Liver (tissue), 9 donors: ENCODE measurements around the gene IFNA5. TPM values are rescaled to one million over a fixed set of nuclear protein-coding genes. Genes with fewer than 3 reads are reported as not detected.

ENCODE experiments used
- DNase-seq: peaks from one replicate; pipeline ENCODE4 v3.0.0-alpha.2; 2017; ENCODE audit warnings: low spot score
- H3K27ac ChIP-seq, 2 donors: one replicate each; pipeline ENCODE4 v1.7.0; 2013; ENCODE audit warnings: inconsistent platforms in 2 of 2, low read length in 2 of 2, control low read depth in 1 of 2, low read depth in 1 of 2, mild to moderate bottlenecking in 1 of 2
- H3K27me3 ChIP-seq, 4 donors: one replicate each; pipeline versions ENCODE4 v1.6.1 to v1.7.0; 2013; ENCODE audit warnings: low read length in 3 of 4, inconsistent platforms in 1 of 4, mild to moderate bottlenecking in 1 of 4, moderate library complexity in 1 of 4; ENCODE audit not compliant: control insufficient read depth in 4 of 4, insufficient read depth in 4 of 4
- H3K36me3 ChIP-seq, 4 donors: one replicate each; pipeline versions ENCODE4 v1.6.1 to v1.7.0; 2013; ENCODE audit warnings: low read length in 3 of 4, mild to moderate bottlenecking in 3 of 4, low read depth in 1 of 4, moderate library complexity in 1 of 4; ENCODE audit not compliant: control insufficient read depth in 4 of 4, insufficient read depth in 3 of 4
- H3K4me1 ChIP-seq, 4 donors: one replicate each; pipeline versions ENCODE4 v1.6.1 to v1.7.0; 2013; ENCODE audit warnings: low read length in 3 of 4, mild to moderate bottlenecking in 3 of 4, moderate library complexity in 1 of 4; ENCODE audit not compliant: control insufficient read depth in 4 of 4, insufficient read depth in 4 of 4
- H3K4me3 ChIP-seq, 3 donors: one replicate each; pipeline versions ENCODE4 v1.6.1 to v1.7.0; 2013; ENCODE audit warnings: low read length in 3 of 3, control low read depth in 1 of 3, low read depth in 1 of 3, mild to moderate bottlenecking in 1 of 3
- H3K9ac ChIP-seq, 2 donors: one replicate each; pipeline ENCODE4 v1.7.0; 2013; ENCODE audit warnings: low read length in 2 of 2, mild to moderate bottlenecking in 2 of 2, moderate library complexity in 2 of 2, control low read depth in 1 of 2, low read depth in 1 of 2
- H3K9me3 ChIP-seq, 4 donors: one replicate each; pipeline versions ENCODE4 v1.6.1 to v1.7.0; 2013; ENCODE audit warnings: low read length in 3 of 4; ENCODE audit not compliant: control insufficient read depth in 4 of 4
- ATF3 ChIP-seq: IDR thresholded peaks from 2 replicates; pipeline ENCODE4 v1.6.1; 2016; ENCODE audit warnings: antibody characterized with exemption
- CTCF ChIP-seq: fragments of 150-350 bp; IDR thresholded peaks from 2 replicates; pipeline ENCODE4 v1.5.1; 2017; ENCODE audit warnings: improper control_type of control experiment, low read depth, low read length; ENCODE audit not compliant: missing input control
- EGR1 ChIP-seq, 2 donors: IDR thresholded peaks; 2 replicates each; pipeline ENCODE4 v1.6.1; 2016 to 2018; ENCODE audit warnings: antibody characterized with exemption in 2 of 2, low read depth in 2 of 2
- FOXA1 ChIP-seq: IDR thresholded peaks from 2 replicates; pipeline ENCODE4 v1.6.1; 2016; ENCODE audit warnings: antibody characterized with exemption
- FOXA2 ChIP-seq: IDR thresholded peaks from 2 replicates; pipeline ENCODE4 v1.6.1; 2016; ENCODE audit warnings: antibody characterized with exemption
- GABPA ChIP-seq, 2 donors: IDR thresholded peaks in 1 of 2; conservative IDR thresholded peaks in 1 of 2; 2 replicates each; pipeline ENCODE4 v1.6.1; 2016; ENCODE audit warnings: antibody characterized with exemption in 2 of 2, mild to moderate bottlenecking in 1 of 2, moderate library complexity in 1 of 2
- HNF4A ChIP-seq, 2 donors: conservative IDR thresholded peaks; 2 replicates each; pipeline ENCODE4 v1.6.1; 2016; ENCODE audit warnings: antibody characterized with exemption in 2 of 2, mild to moderate bottlenecking in 2 of 2
- HNF4G ChIP-seq: IDR thresholded peaks from 2 replicates; pipeline ENCODE4 v1.6.1; 2016; ENCODE audit warnings: antibody characterized with exemption
- JUND ChIP-seq, 2 donors: IDR thresholded peaks; 2 replicates each; pipeline ENCODE4 v1.6.1; 2016; ENCODE audit warnings: antibody characterized with exemption in 2 of 2
- NR2F2 ChIP-seq: IDR thresholded peaks from 2 replicates; pipeline ENCODE4 v1.6.1; 2016; ENCODE audit warnings: antibody characterized with exemption
- RAD21 ChIP-seq, 2 donors: IDR thresholded peaks; 2 replicates each; pipeline ENCODE4 v1.6.1; 2016; ENCODE audit warnings: antibody characterized with exemption in 2 of 2, mild to moderate bottlenecking in 2 of 2
- REST ChIP-seq: IDR thresholded peaks from 2 replicates; pipeline ENCODE4 v1.6.1; 2016; ENCODE audit warnings: antibody characterized with exemption, mild to moderate bottlenecking
- RXRA ChIP-seq, 2 donors: IDR thresholded peaks; 2 replicates each; pipeline ENCODE4 v1.6.1; 2017 to 2018; ENCODE audit warnings: antibody characterized with exemption in 2 of 2, mild to moderate bottlenecking in 1 of 2
- SP1 ChIP-seq: IDR thresholded peaks from 2 replicates; pipeline ENCODE4 v1.6.1; 2018; ENCODE audit warnings: antibody characterized with exemption, mild to moderate bottlenecking
- TAF1 ChIP-seq: conservative IDR thresholded peaks from 2 replicates; pipeline ENCODE4 v1.6.1; 2016; ENCODE audit warnings: antibody characterized with exemption, mild to moderate bottlenecking
- YY1 ChIP-seq: IDR thresholded peaks from 2 replicates; pipeline ENCODE4 v1.6.1; 2016; ENCODE audit warnings: antibody characterized with exemption, mild to moderate bottlenecking
- ZBTB33 ChIP-seq: IDR thresholded peaks from 2 replicates; pipeline ENCODE4 v1.6.1; 2016; ENCODE audit warnings: antibody characterized with exemption
- WGBS: extraction: QIAGEN DNeasy Blood & Tissue Kit; methylation state at CpG from one replicate; pipeline ENCODE4 v1.1.7; 2013; 5-methylcytosine and 5-hydroxymethylcytosine counted together
- polyA plus RNA-seq, 2 donors: library from polyadenylated mRNA; stranded (reverse) in 1 of 2; unstranded in 1 of 2; fragments of 200-250 nt in 1 of 2; fragments of >200 nt in 1 of 2; fragmentation: Nextera tagmentation in 1 of 2; extraction: Ambion mirVana in 1 of 2; gene quantifications; one replicate each; pipeline versions ENCODE4 v1.2.1 to v1.2.3, GENCODE V29; 2013 to 2015
- total RNA-seq, 2 donors: library from RNA; depleted of rRNA; stranded (reverse); fragments of >200 nt; gene quantifications; one replicate each; pipeline ENCODE4 v1.2.3, GENCODE V29; 2014
- donor health status: healthy.
- donor health status: healthy.
- donor health status: healthy.
- donor health status: healthy.
- donor health status: healthy.

Gene IFNA5
- total and polyA plus RNA-seq, 4 donors = 0.25 TPM; not detected in 3

DNA sequence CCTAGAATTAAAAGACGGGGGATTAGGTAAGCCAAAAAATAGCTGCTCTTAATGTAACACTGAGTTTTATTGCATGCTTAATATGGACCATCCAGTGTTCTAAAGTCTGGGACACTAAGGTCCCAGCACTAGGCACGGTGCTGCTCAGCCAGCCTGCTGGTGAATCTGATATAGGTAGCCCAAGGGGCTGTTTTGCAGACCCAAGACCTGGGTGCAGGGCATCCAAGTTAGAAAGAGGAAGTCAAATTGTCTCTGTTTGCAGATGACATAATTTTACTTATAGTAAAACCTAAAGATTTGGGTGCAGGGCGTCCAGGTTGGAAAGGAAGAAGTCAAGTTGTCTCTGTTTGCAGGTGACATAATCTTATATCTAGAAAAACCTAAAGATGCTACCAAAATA, 17.8 kb downstream of the IFNA5 start:
- WGBS = 61% methylated on average over 3 of the region's 3 CpGs
- Histone ChIP-seq H3K27ac (no peak overlapping the region), H3K27me3 (peaks cover 0 to 3% (median 0%) of the 10 kb centered on the region in 4 donors), H3K9me3 (no peaks in the 10 kb centered on the region), H3K9ac (no peak overlapping the region), H3K36me3 (no peaks in the 10 kb centered on the region), H3K4me1 (no peaks in the 10 kb centered on the region), H3K4me3 (no peak overlapping the region)
- DNase-seq = no peak
- TF ChIP-seq FOXA2 = no peak
- TF ChIP-seq HNF4G = no peak
- no peak for TF ChIP-seq ZBTB33
- no peak for TF ChIP-seq FOXA1
- TF ChIP-seq YY1 = no peak
- no peak for TF ChIP-seq JUND (IDR thresholded peaks at IDR 0.05)
- no peak for TF ChIP-seq EGR1 (IDR thresholded peaks at IDR 0.05; ENCODE audit: low read depth in 2 of 2)
- TF ChIP-seq RAD21 (IDR thresholded peaks at IDR 0.05) = no peak
- no peak for TF ChIP-seq GABPA (IDR thresholded peaks at IDR 0.05 in 1 of 2, conservative IDR thresholded peaks at IDR 0.05 in 1 of 2)

DNA sequence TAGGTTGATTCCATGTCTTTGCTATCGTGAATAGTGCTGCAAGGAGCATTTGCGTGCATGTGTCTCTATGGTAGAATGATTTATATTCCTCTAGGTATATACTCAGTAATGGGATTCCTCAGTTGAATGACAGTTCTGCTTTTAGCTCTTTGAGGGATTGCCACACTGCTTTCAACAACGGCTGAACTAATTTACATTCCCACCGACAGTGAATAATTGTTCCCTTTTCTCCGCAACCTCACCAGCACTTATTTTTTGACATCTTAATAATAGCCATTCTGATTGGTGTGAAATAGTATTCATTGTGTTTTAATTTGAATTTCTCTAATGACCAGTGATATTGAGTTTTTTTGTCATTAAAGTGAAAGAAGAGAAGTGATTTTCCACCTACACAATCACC, 18.5 kb downstream of the IFNA5 start:
- WGBS = 69% methylated on average over 5 of the region's 5 CpGs
- Histone ChIP-seq H3K9me3 (no peaks in the 10 kb centered on the region), H3K4me3 (no peak overlapping the region), H3K27me3 (peaks cover 0 to 3% (median 0%) of the 10 kb centered on the region in 4 donors), H3K36me3 (no peaks in the 10 kb centered on the region), H3K9ac (no peak overlapping the region), H3K27ac (no peak overlapping the region), H3K4me1 (no peaks in the 10 kb centered on the region)
- TF ChIP-seq GABPA (IDR thresholded peaks at IDR 0.05 in 1 of 2, conservative IDR thresholded peaks at IDR 0.05 in 1 of 2) = no peak
- no peak for TF ChIP-seq FOXA1
- no peak for TF ChIP-seq RXRA (IDR thresholded peaks at IDR 0.05)
- no peak for TF ChIP-seq FOXA2
- no peak for TF ChIP-seq RAD21 (IDR thresholded peaks at IDR 0.05)
- TF ChIP-seq TAF1 = no peak
- no peak for TF ChIP-seq CTCF
- TF ChIP-seq HNF4A (conservative IDR thresholded peaks at IDR 0.05) = no peak
- TF ChIP-seq SP1 = no peak
- no peak for TF ChIP-seq ATF3
- TF ChIP-seq NR2F2 = no peak
- TF ChIP-seq JUND (IDR thresholded peaks at IDR 0.05) = no peak
- no peak for TF ChIP-seq REST
- DNase-seq = no peak
